ENCODE results near the gene PGBD2. TPM values are rescaled to one million over a fixed set of nuclear protein-coding genes. Genes with fewer than 3 reads are reported as not detected.
A peak's percentile ranks its signal among the peaks of the same experiment; 100 is the strongest.
"Not testable (repeated sequence)": the region's sequence is repeated elsewhere in the genome, so short reads cannot be mapped to it uniquely, and the experiment has no call there.

Gene PGBD2
- total RNA-seq, 1 donor from 2014 or later: 3.3 TPM

GRCh38 chr1:248885646-248886045 lies 20.4 kb upstream of the PGBD2 start:
- DNase-seq (no peak), ATAC-seq (no peak)
- intact Hi-C loops (cut with micrococcal nuclease): no loop called here

GRCh38 chr1:248886237-248886895 lies 19.7 kb upstream of the PGBD2 start:
- DNase-seq (no peak), ATAC-seq (no peak)
- intact Hi-C loops (cut with micrococcal nuclease): no loop called here

DNA sequence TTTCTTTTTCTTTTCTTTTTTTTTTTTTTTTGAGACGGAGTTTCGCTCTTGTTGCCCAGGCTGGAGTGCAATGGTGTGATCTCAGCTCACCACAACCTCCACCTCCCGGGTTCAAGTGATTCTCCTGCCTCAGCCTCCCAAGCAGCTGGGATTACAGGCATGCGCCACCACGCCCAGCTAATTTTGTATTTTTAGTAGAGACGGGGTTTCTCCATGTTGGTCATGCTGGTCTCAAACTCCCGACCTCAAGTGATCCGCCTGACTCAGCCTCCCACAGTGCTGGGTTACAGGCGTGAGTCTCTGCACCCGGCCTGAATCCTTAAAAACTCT lies 16.2 kb upstream of the PGBD2 start:
- DNase-seq; ATAC-seq; intact Hi-C loops (cut with micrococcal nuclease): not testable (repeated sequence)

- DNase-seq (no peak), ATAC-seq (no peak)
- intact Hi-C loops (cut with micrococcal nuclease): no loop called here
Measured at GRCh38 chr1:248890549-248891498, 15.2 kb upstream of the PGBD2 start.

DNA sequence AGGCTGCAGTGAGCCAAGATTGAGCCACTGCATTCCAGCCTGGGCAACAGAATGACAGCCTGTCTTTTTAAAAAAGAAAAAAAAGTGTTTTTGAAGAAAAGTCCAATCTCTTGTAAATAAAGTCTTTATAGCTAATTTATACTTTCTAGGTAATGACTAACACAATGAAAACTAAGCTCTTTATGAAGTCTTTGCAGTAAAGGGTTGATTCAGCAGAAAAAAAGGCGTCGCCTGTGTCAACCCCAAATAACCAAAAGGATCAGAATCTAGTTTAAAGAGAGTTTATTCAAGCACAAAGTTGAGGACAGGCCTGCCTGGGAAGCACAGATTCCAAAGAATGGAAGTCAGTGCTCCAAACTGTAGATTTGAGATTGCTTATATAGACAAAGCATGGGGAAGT lies 14.3 kb upstream of the PGBD2 start:
- DNase-seq: no peak
- intact Hi-C loops (cut with micrococcal nuclease): no loop called here
- ATAC-seq: no peak

- DNase-seq (no peak), ATAC-seq (no peak)
- intact Hi-C loops (cut with micrococcal nuclease): no loop called here
Measured at GRCh38 chr1:248892590-248892989, 13.4 kb upstream of the PGBD2 start.

- ATAC-seq (no peak), DNase-seq (no peak)
- intact Hi-C loops (cut with micrococcal nuclease): no loop called here
Measured at GRCh38 chr1:248894837-248895236, 11.2 kb upstream of the PGBD2 start.

DNA sequence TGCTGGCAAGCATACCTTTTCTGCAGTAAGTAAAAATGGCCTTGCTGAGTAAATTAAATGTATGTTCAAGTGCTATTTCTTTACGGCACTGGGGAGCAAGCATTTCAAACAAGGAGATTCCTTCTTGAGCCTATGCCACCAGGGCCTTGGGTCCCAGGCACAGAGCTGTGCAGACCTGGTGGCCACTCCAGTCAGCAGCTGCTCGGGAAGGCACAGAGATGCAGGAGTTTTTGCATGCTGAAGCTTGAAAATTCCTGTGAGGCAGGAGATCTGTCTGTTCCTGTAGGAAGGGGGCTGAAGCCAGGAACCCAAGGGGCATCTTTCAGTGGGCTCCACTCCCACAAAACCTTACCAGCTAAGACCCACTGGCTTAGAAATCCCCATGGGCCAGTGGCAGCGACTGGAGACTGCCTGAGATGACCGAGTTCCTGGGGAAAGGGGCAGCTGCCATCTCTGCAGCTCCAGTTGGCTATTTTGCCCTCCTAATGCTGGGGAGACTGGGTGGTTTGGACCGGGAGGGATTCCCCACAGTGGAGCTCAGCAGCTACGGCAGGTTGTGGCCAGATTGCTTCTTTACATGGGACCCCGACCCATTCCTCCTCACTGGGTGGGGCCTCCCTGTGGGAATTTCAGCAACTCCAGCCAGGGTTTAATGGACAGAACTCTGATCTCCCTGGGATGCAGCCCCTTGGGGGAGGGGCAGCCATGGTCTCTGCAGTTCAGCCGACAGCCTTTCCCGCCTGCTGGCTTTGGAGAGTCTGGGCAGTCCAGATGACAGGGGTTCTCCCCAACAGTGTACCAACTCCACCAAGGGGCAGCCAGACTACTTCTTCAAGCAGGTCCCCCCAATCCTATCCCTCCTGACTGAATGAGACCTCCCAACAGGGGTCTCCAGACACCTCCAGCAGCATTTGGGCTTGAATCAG lies 8.4 kb upstream of the PGBD2 start:
- ATAC-seq: no peak
- DNase-seq: no peak
- intact Hi-C loops (cut with micrococcal nuclease): no loop called here

DNA sequence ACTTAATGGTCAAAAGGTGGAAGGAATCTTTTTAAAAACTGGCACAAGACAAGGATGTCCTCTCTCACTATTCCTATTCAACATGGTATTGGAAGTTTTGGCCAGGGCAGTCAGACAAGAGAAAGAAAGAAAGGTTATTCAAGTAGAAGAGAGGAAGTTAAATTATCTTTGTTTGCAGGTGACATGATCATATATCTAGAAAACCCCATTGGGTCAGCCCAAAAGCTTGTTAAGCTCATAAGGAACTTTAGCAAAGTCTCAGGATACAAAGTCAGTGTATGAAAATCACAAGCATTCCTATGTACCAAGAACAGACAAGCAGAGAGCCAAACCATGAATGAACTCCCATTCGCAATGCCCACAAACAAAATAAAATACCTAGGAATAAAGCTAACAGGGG lies 5.4 kb upstream of the PGBD2 start:
- DNase-seq: no peak
- intact Hi-C loops (cut with micrococcal nuclease): no loop called here
- no peak for ATAC-seq

DNA sequence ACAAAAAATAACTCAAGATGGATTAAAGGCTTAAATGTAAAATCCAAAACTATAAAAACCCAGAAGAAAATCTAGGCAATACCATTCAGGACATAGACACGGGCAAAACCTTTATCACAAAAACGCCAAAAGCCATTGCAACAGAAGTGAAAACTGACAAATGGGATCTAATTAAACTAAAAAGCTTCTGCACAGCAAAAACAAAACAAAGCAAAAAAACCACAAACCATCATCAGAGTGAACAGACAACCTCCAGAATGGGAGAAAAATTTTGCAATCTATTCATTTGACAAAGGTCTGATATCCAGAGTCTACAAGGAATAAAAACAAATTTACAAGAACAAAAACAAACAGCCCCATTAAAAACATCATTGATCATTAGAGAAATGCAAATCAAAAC lies 4.5 kb upstream of the PGBD2 start:
- intact Hi-C loops (cut with micrococcal nuclease): no loop called here
- DNase-seq (no peak), ATAC-seq (no peak)

DNA sequence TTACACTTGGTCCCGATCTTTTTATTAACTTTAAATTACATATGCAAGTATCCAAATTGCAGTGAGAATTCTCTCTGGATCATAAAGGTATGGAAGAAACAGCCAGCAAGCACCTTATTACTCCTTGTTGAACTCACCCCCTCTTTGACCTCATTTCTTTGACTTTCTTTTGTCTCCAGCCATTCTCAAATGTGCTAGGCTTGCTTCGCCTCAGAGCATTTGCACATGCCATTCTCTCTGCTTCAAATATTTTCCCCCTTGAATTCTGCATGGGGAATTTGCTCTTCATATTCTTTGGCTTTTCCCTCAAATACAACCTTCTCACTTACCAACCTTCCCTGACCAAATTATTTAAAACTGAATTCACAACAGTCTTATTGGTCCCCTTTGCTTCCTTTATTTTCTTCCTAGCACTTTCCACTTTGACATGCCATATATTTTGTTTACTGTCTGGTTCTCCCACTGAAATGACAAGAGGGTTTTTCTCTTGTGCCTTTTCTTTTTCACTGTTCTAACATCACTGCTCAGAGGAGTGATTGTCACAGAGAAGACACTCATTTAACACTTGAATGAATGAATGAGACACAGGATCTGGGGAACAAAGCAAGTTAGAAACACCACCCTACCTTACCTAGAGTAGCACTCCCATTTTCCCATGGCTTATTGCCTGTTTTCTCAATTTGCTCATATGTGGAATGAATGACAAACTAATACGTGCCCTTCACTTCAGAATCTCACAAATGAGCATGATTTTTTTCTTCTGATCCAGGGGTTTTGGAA lies 1.4 kb upstream of the PGBD2 start:
- no peak for ATAC-seq
- intact Hi-C loops (cut with micrococcal nuclease): no loop called here
- DNase-seq: no peak

- intact Hi-C loops (cut with micrococcal nuclease): no loop called here
- no peak for ATAC-seq
Measured at GRCh38 chr1:248905662-248906008, 400 bp upstream of the PGBD2 start.

GRCh38 chr1:248906753-248907661 lies 972 bp downstream of the PGBD2 start:
- peak; percentile 33 for DNase-seq
- ATAC-seq: peak; percentile 3
- intact Hi-C loops (cut with micrococcal nuclease): no loop called here

More at GRCh38 chr1:248905662-248906008, 400 bp upstream of the PGBD2 start:
- DNase-seq: no peak

DNA sequence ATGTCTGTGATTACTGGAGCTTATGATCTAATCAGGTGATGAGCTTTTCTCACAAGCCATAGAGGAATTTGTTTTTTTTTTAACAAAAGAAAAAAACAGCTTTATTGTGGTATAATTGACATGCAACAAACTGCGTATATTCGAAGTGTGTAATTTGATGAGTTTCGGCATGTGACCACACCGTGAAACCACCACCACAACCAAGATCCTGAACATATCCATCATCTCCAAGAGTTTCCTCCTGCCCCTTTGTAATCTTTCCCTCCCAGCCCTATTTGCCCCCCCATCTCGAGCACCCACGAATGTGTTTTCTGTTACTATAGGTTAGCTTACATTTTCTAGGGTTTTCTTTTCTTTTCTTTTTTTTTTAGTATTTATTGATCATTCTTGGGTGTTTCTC lies 4.7 kb downstream of the PGBD2 start:
- DNase-seq: no peak
- ATAC-seq: no peak
- intact Hi-C loops (cut with micrococcal nuclease): no loop called here

DNA sequence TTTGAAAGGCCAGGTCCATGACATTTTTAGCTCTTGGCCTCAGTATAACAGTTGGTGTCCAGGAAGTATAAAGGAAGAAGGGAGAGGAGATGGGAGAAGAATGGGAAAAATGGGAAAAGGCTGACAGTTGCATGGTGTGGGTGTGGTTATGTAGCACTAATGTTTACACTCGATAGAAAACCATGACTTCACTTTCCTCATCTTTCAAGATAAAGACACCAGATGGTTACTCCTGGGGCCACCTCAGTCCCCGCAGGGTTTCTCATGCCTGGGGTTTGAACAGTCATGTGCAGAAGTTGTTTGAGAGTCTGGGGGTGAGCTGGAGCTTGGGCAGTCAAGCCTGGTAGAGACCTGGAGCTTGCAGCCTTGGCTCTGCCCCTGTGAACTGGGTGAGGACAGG lies 7.9 kb downstream of the PGBD2 start:
- ATAC-seq: no peak
- intact Hi-C loops (cut with micrococcal nuclease): no loop called here
- DNase-seq: no peak

GRCh38 chr1:248914796-248915381 lies 8.9 kb downstream of the PGBD2 start:
- intact Hi-C loops (cut with micrococcal nuclease): no loop called here
- DNase-seq (no peak), ATAC-seq (peak; percentile 69)

- DNase-seq: no peak
- ATAC-seq: no peak
- intact Hi-C loops (cut with micrococcal nuclease): no loop called here
Measured at GRCh38 chr1:248918131-248918530, 12.1 kb downstream of the PGBD2 start.

All from left ventricle myocardium superior (tissue), 1 donor.